ENCODE data around the gene PNRC1. TPM values are rescaled to one million over a fixed set of nuclear protein-coding genes. Genes with fewer than 3 reads are reported as not detected.
"Not testable (repeated sequence)": the region's sequence is repeated elsewhere in the genome, so short reads cannot be mapped to it uniquely, and the experiment has no call there.

The PNRC1 gene
- total RNA-seq, result 59.8 and 63.4 TPM in 2 replicates

- peak within 1 kb of the TSS; percentile 73 for H3K4me3 ChIP-seq (ENCODE audit: low read depth, low read length)
- no peaks in the 10 kb centered on the region for H3K27me3 ChIP-seq (ENCODE audit: control insufficient read depth, insufficient read depth, low read length)
- H3K36me3 ChIP-seq (ENCODE audit: control insufficient read depth, insufficient read depth, low read length), result no peaks in the 10 kb centered on the region
- peak; percentile 98 for DNase-seq (ENCODE audit: low read depth)
- TF ChIP-seq CTCF (IDR thresholded peaks at IDR 0.05; ENCODE audit: insufficient read depth, low read length, poor library complexity, severe bottlenecking), result no peak
Measured at GRCh38 chr6:89080281-89081128, at the start of gene PNRC1. Gene PNRC1, plus strand, starts transcription at chr6:89080751. Its CDS starts 144 bp downstream, at chr6:89080895.

GRCh38 chr6:89032599-89032998 is 48.0 kb upstream of the PNRC1 start:
- no peaks in the 10 kb centered on the region for H3K36me3 ChIP-seq (ENCODE audit: control insufficient read depth, insufficient read depth, low read length)
- TF ChIP-seq CTCF (IDR thresholded peaks at IDR 0.05; ENCODE audit: insufficient read depth, low read length, poor library complexity, severe bottlenecking), result no peak
- no peaks in the 10 kb centered on the region for H3K27me3 ChIP-seq (ENCODE audit: control insufficient read depth, insufficient read depth, low read length)
- no peak for DNase-seq (ENCODE audit: low read depth)
- no peak overlapping the region for H3K4me3 ChIP-seq (ENCODE audit: low read depth, low read length)

- no peak for DNase-seq (ENCODE audit: low read depth)
- Histone ChIP-seq H3K4me3 (ENCODE audit: low read depth, low read length) (no peak overlapping the region), H3K36me3 (ENCODE audit: control insufficient read depth, insufficient read depth, low read length) (no peaks in the 10 kb centered on the region), H3K27me3 (ENCODE audit: control insufficient read depth, insufficient read depth, low read length) (no peaks in the 10 kb centered on the region)
- no peak for TF ChIP-seq CTCF (IDR thresholded peaks at IDR 0.05; ENCODE audit: insufficient read depth, low read length, poor library complexity, severe bottlenecking)
Measured at GRCh38 chr6:89033461-89033860, 47.1 kb upstream of the PNRC1 start.

- not testable (repeated sequence) for H3K4me3 ChIP-seq (ENCODE audit: low read depth, low read length); DNase-seq (ENCODE audit: low read depth); H3K36me3 ChIP-seq (ENCODE audit: control insufficient read depth, insufficient read depth, low read length); H3K27me3 ChIP-seq (ENCODE audit: control insufficient read depth, insufficient read depth, low read length)
Measured at GRCh38 chr6:89034116-89034515, 46.4 kb upstream of the PNRC1 start.

- no peak for DNase-seq (ENCODE audit: low read depth)
- Histone ChIP-seq H3K36me3 (ENCODE audit: control insufficient read depth, insufficient read depth, low read length) (no peaks in the 10 kb centered on the region), H3K4me3 (ENCODE audit: low read depth, low read length) (no peak overlapping the region), H3K27me3 (ENCODE audit: control insufficient read depth, insufficient read depth, low read length) (no peaks in the 10 kb centered on the region)
- TF ChIP-seq CTCF (IDR thresholded peaks at IDR 0.05; ENCODE audit: insufficient read depth, low read length, poor library complexity, severe bottlenecking), result no peak
Measured at GRCh38 chr6:89034586-89035251, 45.8 kb upstream of the PNRC1 start.

GRCh38 chr6:89035252-89036101 is 45.1 kb upstream of the PNRC1 start:
- H3K4me3 ChIP-seq (ENCODE audit: low read depth, low read length), result no peak overlapping the region

More at GRCh38 chr6:89035252-89036101, 45.1 kb upstream of the PNRC1 start:
- Histone ChIP-seq H3K27me3 (ENCODE audit: control insufficient read depth, insufficient read depth, low read length) (no peaks in the 10 kb centered on the region), H3K36me3 (ENCODE audit: control insufficient read depth, insufficient read depth, low read length) (no peaks in the 10 kb centered on the region)
- peak; percentile 89 for DNase-seq (ENCODE audit: low read depth)
- no peak for TF ChIP-seq CTCF (IDR thresholded peaks at IDR 0.05; ENCODE audit: insufficient read depth, low read length, poor library complexity, severe bottlenecking)
